Suprapubic skin (tissue), 3 donors: ENCODE measurements around the gene TRIM26.

ENCODE experiments used
- CTCF ChIP-seq, 2 donors: fragments of 200-600 bp in 1 of 2; fragments of 450-650 bp in 1 of 2; sonication (generic) in 1 of 2; IDR thresholded peaks; one replicate each; pipeline ENCODE4 v1.5.1; 2016 to 2019; ENCODE audit warnings: antibody characterized with exemption in 2 of 2, mild to moderate bottlenecking in 1 of 2, moderate library complexity in 1 of 2
- EP300 ChIP-seq: sonication (generic); formaldehyde crosslinking; IDR thresholded peaks from one replicate; pipeline ENCODE4 v1.6.1; 2017; ENCODE audit warnings: antibody characterized with exemption
- POLR2A ChIP-seq, 2 donors: fragments of 450-650 bp; IDR thresholded peaks; one replicate each; pipeline ENCODE4 v1.6.1; 2017; ENCODE audit warnings: antibody characterized with exemption in 2 of 2, mild to moderate bottlenecking in 2 of 2, moderate library complexity in 2 of 2

GRCh38 chr6:30171677-30172471, 41.3 kb downstream of the TRIM26 start:
- TF ChIP-seq CTCF (IDR thresholded peaks at IDR 0.05) (no peak), EP300 (no peak), POLR2A (IDR thresholded peaks at IDR 0.05) (no peak)
